GM19395 (cell line): Measurements from ENCODE around the gene SEMG2.

Experiments
- ATAC-seq: cut with Tn5 transposase; IDR thresholded peaks from one replicate; pipeline ENCODE4 v1.9.1; 2021; ENCODE audit warnings: mild to moderate bottlenecking, moderate library complexity; ENCODE audit not compliant: unreplicated experiment

SEMG2 gene

GRCh38 chr20:45221076-45221475 lies at the start of gene SEMG2:
Gene SEMG2 (plus strand): TSS chr20:45221373. CDS start chr20:45221390, 17 bp downstream.
- no peak for ATAC-seq

GRCh38 chr20:45173522-45173921 lies 47.7 kb upstream of the SEMG2 start:
- ATAC-seq: no peak

GRCh38 chr20:45174434-45175364 lies 46.5 kb upstream of the SEMG2 start, which contains the start of gene PI3:
Gene PI3 (plus strand): TSS chr20:45174902. CDS start chr20:45174923, 21 bp downstream.
- ATAC-seq: no peak

- no peak for ATAC-seq
These were observed 44.5 kb upstream of the SEMG2 start for GRCh38 chr20:45176526-45177267.

- ATAC-seq: no peak
These were observed 42.0 kb upstream of the SEMG2 start for GRCh38 chr20:45179166-45179565.

GRCh38 chr20:45181639-45182038 lies 39.5 kb upstream of the SEMG2 start:
- no peak for ATAC-seq

GRCh38 chr20:45183084-45183483 lies 38.1 kb upstream of the SEMG2 start:
- ATAC-seq: no peak

- no peak for ATAC-seq
These were observed 33.5 kb upstream of the SEMG2 start for GRCh38 chr20:45187693-45188092.

- no peak for ATAC-seq
These were observed 32.0 kb upstream of the SEMG2 start for GRCh38 chr20:45189067-45189609.

GRCh38 chr20:45189861-45190260 lies 31.3 kb upstream of the SEMG2 start:
- no peak for ATAC-seq

- no peak for ATAC-seq
These were observed 29.2 kb upstream of the SEMG2 start for GRCh38 chr20:45191926-45192325.

GRCh38 chr20:45193331-45193730 lies 27.8 kb upstream of the SEMG2 start:
- no peak for ATAC-seq

- ATAC-seq: no peak
These were observed 14.4 kb upstream of the SEMG2 start, which contains the start of gene SEMG1 for GRCh38 chr20:45206725-45207124. Gene SEMG1 (plus strand): TSS chr20:45207033. CDS start chr20:45207054, 21 bp downstream.

- no peak for ATAC-seq
These were observed 11.2 kb upstream of the SEMG2 start for GRCh38 chr20:45209924-45210323.

- ATAC-seq: no peak
These were observed 9.4 kb upstream of the SEMG2 start for GRCh38 chr20:45211569-45212474.

- no peak for ATAC-seq
These were observed 8.3 kb upstream of the SEMG2 start for GRCh38 chr20:45212836-45213235.

GRCh38 chr20:45218124-45218523 lies 3.0 kb upstream of the SEMG2 start:
- no peak for ATAC-seq

GRCh38 chr20:45218636-45219035 lies 2.5 kb upstream of the SEMG2 start:
- ATAC-seq: no peak

GRCh38 chr20:45223136-45223535 lies 2.0 kb downstream of the SEMG2 start:
- no peak for ATAC-seq

- ATAC-seq: no peak
These were observed 5.1 kb downstream of the SEMG2 start for GRCh38 chr20:45226287-45226686.
